GM19099 (cell line): ENCODE results near the gene CACNA1S.

Experiments
- POLR2A ChIP-seq: IDR thresholded peaks from 3 replicates; pipeline ENCODE4 v1.6.1; 2011; ENCODE audit warnings: low read depth; ENCODE audit not compliant: insufficient read length; ENCODE audit errors: extremely low read depth

Gene CACNA1S

DNA sequence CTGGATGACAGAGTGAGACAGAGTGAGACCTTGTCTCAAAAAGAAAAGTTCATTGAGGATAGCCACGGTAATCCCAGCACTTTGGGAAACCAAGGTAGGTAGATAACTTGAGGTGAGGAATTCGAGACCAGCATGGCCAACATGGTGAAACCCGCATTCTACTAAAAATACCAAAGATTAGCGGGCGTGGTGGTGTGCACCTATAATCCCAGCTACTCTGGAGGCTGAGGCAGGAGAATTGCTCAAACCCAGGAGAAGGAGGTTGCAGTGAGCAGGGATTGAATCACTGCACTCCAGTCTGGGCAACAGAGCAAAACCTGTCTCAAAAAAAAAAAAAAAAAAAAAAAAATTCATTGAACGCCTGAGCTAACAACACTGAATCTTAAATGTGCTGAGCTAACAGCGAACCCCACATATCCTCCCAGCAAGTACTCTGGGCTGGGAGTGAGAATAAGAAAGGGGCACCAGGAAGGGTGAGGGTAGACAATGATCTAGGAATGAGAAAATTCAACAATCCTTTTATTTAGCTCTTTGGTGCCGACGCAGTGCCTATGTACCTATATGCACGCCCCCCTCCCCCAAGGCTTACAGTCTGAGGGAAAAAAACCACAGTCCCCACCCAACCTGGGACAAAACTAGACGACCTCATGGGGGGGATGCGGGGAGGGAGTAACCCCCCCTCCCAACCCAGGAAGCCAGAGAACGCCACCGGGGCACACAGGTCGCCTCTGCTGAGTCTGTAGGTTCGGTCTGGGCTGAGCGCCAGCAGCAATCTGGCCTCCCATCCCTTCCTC lies 1.4 kb upstream of the CACNA1S start:
- TF ChIP-seq POLR2A = no peak

- no peak for TF ChIP-seq POLR2A
Observed at GRCh38 chr1:201112926-201113325, 700 bp upstream of the CACNA1S start.

- TF ChIP-seq POLR2A = no peak
Observed at GRCh38 chr1:201111672-201112071, 554 bp downstream of the CACNA1S start.

- no peak for TF ChIP-seq POLR2A
Observed at GRCh38 chr1:201111156-201111555, 1.1 kb downstream of the CACNA1S start.

DNA sequence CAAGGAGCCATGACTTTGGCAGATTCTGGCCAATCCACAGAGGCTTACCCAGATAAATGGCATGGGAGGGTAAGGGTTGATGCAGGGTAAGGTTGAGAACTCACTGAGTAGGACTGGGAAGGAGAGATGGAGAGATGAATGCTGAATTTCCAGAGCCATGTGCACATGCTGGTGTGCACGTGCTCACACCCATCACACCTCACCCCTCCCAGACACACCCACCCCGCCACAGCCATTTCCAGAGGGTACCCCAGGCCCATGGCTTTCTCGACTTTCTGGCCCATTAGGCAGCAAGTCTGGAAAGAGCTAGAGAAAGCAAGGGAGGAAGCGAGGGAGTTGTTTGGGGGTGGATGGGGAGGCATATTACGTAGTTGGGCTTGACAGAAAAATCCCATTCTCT lies 1.6 kb downstream of the CACNA1S start:
- no peak for TF ChIP-seq POLR2A

- TF ChIP-seq POLR2A = no peak
Observed at GRCh38 chr1:201110138-201110537, 2.1 kb downstream of the CACNA1S start.

- TF ChIP-seq POLR2A = no peak
Observed at GRCh38 chr1:201109651-201110050, 2.6 kb downstream of the CACNA1S start.

- TF ChIP-seq POLR2A = no peak
Observed at GRCh38 chr1:201108614-201109013, 3.6 kb downstream of the CACNA1S start.

- no peak for TF ChIP-seq POLR2A
Observed at GRCh38 chr1:201105688-201106087, 6.5 kb downstream of the CACNA1S start.

- TF ChIP-seq POLR2A = no peak
Observed at GRCh38 chr1:201104141-201104540, 8.1 kb downstream of the CACNA1S start.

DNA sequence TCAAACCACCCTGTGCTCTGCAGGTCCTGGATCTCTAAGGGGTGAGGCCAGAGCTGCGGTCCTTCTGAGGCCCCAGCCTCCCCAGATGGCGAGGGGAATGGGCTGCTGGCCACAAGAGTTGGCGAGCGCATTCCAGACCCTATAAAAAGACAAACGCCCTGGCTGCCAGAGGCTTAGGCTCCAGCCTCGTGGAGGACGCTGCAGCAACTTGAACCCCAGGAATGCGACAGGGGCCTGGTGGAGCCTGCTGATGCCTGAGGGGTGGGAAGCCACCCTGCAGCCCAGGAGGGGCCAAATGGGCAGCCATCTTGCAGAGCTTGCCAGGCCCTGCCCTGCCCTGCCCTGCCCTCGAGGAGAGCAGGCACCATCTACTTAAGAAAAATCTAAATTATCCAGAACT lies 8.6 kb downstream of the CACNA1S start:
- TF ChIP-seq POLR2A = no peak

GRCh38 chr1:201100169-201100930 lies 11.9 kb downstream of the CACNA1S start:
- no peak for TF ChIP-seq POLR2A

GRCh38 chr1:201098992-201099677 lies 13.1 kb downstream of the CACNA1S start:
- no peak for TF ChIP-seq POLR2A

DNA sequence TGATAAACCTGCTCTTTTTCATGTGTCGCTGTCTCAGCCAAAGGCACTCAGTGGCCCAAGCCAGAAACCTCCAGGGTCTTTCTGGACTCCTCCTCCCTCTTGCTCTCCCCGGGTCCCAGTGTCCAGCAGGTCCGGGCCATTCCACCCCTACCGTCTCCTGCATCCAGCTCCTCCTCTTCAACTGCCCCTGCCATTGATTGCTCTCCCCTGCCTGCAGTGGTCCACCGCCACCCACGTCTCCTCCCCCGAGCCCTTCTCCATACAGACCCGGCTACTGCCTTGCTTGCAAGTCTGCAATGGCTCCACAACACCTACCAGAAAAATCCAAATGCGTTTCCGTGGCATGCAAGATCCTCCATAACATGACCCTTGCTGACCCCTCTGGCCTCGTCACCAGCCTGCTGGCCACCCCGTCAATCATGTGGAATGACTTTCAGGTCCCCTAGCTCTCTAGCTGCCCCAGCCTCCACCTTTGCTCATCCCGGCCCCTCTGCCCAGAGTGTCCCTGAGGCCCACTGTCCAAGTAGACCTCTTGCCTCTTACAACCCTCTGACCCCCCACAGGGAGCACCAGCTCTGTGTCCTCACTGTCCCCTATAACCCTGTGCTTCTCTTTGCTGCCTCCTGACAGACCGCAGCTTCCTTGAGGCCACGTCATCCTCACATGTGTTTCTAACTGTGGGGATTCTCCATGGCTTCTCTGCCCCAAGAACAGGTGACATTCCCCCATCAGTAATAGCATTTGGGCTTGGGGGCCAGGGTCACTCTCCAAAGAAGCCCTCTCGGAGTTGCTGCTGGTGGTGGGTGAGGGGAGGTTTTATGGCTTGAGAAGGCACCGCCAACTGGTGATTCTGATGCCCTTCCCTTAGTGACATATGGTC lies 15.0 kb downstream of the CACNA1S start:
- no peak for TF ChIP-seq POLR2A

DNA sequence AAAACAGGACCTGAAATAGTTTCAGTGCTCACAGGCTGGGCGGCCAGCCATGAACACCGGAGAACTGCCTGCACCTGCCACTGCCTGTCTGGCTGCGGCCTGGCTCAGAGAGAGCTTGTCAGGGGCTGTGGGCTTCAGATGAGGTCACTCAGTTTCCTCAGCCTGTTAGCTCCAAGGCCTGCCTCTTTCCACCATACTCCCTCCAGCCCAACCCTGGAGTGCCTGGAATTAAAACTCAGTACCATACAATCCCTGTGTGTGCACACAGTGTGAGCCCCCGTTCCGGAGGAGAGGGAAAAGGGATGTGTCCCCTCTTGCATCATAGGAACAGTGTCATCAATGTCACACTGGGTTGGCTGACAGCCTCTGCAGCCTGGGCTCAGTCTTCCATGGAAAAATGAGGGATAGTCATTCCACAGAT lies 16.2 kb downstream of the CACNA1S start:
- no peak for TF ChIP-seq POLR2A

- no peak for TF ChIP-seq POLR2A
Observed at GRCh38 chr1:201095581-201095980, 16.6 kb downstream of the CACNA1S start.
